Esophagus muscularis mucosa (tissue), 4 donors: ENCODE results near the gene ORC6. TPM values are rescaled to one million over a fixed set of nuclear protein-coding genes. Genes with fewer than 3 reads are reported as not detected.

Experiments used
- DNase-seq: peaks from one replicate; pipeline ENCODE4 v3.0.0-alpha.2; 2017; ENCODE audit errors: extremely low spot score
- H3K27ac ChIP-seq, 4 donors: fragments of 200-600 bp; sonication (generic); replicated peaks in 1 of 4; 1 replicate in 3 of 4; 2 replicates in 1 of 4; pipeline ENCODE4 v1.5.1; 2016 to 2019; ENCODE audit warnings: mild to moderate bottlenecking in 1 of 4
- H3K27me3 ChIP-seq, 4 donors: fragments of 200-600 bp; sonication (generic); one replicate each; pipeline versions ENCODE4 v1.5.1 to v1.6.0; 2016 to 2019
- H3K36me3 ChIP-seq, 4 donors: fragments of 200-600 bp; sonication (generic); one replicate each; pipeline ENCODE4 v1.5.1; 2016 to 2019
- H3K4me1 ChIP-seq, 4 donors: fragments of 200-600 bp; sonication (generic); one replicate each; pipeline ENCODE4 v1.5.1; 2016 to 2019
- H3K4me3 ChIP-seq, 4 donors: fragments of 200-600 bp; sonication (generic); 1 replicate in 2 of 4; 2 replicates in 2 of 4; pipeline ENCODE4 v1.5.1; 2016 to 2019; ENCODE audit warnings: mild to moderate bottlenecking in 4 of 4, moderate library complexity in 1 of 4
- H3K9me3 ChIP-seq, 4 donors: fragments of 200-600 bp; sonication (generic); 1 replicate in 3 of 4; 2 replicates in 1 of 4; pipeline ENCODE4 v1.5.1; 2016 to 2019
- CTCF ChIP-seq, 3 experiments: fragments of 200-600 bp in 2 of 3; fragments of 450-650 bp in 1 of 3; sonication (generic) in 2 of 3; IDR thresholded peaks; one replicate each; pipeline ENCODE4 v1.5.1; 2017 to 2019; ENCODE audit warnings: antibody characterized with exemption in 3 of 3, mild to moderate bottlenecking in 2 of 3, moderate library complexity in 1 of 3
- EP300 ChIP-seq: sonication (generic); formaldehyde crosslinking; IDR thresholded peaks from one replicate; pipeline ENCODE4 v1.6.1; 2017; ENCODE audit warnings: antibody characterized with exemption
- POLR2A ChIP-seq: fragments of 450-650 bp; IDR thresholded peaks from one replicate; pipeline ENCODE4 v1.6.1; 2017; ENCODE audit warnings: antibody characterized with exemption, moderate library complexity, mild to moderate bottlenecking, low read depth
- POLR2AphosphoS5 ChIP-seq, 2 donors: sonication (generic); formaldehyde crosslinking; IDR thresholded peaks; one replicate each; pipeline ENCODE4 v1.6.1; 2017; ENCODE audit warnings: antibody characterized with exemption in 2 of 2
- WGBS: methylation state at CpG from one replicate; pipeline ENCODE4 v1.1.5; 2018; 5-methylcytosine and 5-hydroxymethylcytosine counted together
- intact Hi-C: fragments of 100-400 bp; cut with DNase I; formaldehyde crosslinking; loops from one replicate; pipeline ENCODE4 v1.15.1; 2023
- total RNA-seq, 4 donors: library from RNA; depleted of rRNA; stranded (reverse); fragments of >200 nt; gene quantifications; one replicate each; pipeline versions ENCODE4 v1.1.0 to v1.2.1, GENCODE V29; 2016

ORC6 gene
- total RNA-seq, 4 donors from 2014 or later: 0.32 to 0.99 (median 0.67) TPM

- WGBS: 80% methylated on average over 9 of the region's 9 CpGs
- H3K27ac ChIP-seq: no peak overlapping the region
- peaks cover 38 to 58% (median 53%) of the 10 kb centered on the region in 4 donors for H3K4me1 ChIP-seq
- TF ChIP-seq POLR2AphosphoS5 (IDR thresholded peaks at IDR 0.05) (no peak), EP300 (no peak), CTCF (IDR thresholded peaks at IDR 0.05) (no peak), POLR2A (no peak)
- H3K9me3 ChIP-seq: no peaks in the 10 kb centered on the region
- peak overlapping the region; percentile 75 to 89 (median 80) for H3K4me3 ChIP-seq
- H3K27me3 ChIP-seq: no peaks in the 10 kb centered on the region
- intact Hi-C loops: loop anchor here (5.0 to 10.0 kb wide), 2 partner anchors 107 to 140 kb away; no protein-coding TSS in a partner anchor
- H3K36me3 ChIP-seq: peaks cover 0 to 2% (median 0%) of the 10 kb centered on the region in 4 donors
- no peak for DNase-seq
These were observed 2.0 kb upstream of the ORC6 start for GRCh38 chr16:46687486-46687885.

DNA sequence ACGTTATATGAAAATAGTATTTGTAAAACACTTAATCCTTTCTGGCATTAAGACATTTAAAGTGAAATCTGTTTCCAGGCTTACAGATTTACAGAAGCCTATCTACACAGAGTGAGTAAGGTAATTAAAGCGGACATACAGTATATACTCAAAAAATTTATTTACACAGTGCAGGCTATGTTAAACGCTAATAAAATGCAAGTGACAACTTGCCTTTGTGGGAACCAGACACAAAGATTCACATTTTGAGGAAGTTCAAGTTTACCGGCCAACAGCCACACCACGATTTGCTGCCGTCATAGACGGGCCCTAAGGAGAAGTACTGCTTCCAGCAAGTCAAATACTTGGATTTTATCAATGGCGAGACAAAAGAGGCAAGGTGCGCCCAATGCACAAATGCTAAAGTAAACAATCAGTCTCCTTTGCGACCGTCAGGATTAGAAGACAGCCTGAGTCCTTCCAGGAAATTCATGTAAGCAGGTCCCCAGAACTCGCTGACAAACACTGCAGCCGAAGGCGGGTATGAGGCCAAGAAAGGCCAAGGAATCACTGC, 1.3 kb upstream of the ORC6 start:
- Histone ChIP-seq H3K36me3 (no peaks in the 10 kb centered on the region), H3K27me3 (no peaks in the 10 kb centered on the region), H3K4me3 (peak overlapping the region; percentile 75 to 89 (median 80)), H3K4me1 (peaks cover 38 to 56% (median 47%) of the 10 kb centered on the region in 4 donors), H3K27ac (peak overlapping the region; percentile 87 to 93 (median 90)), H3K9me3 (no peaks in the 10 kb centered on the region)
- 3% methylated on average over 12 of the region's 14 CpGs for WGBS
- no peak for DNase-seq
- no peak for TF ChIP-seq EP300
- no peak for TF ChIP-seq POLR2A
- no peak for TF ChIP-seq POLR2AphosphoS5 (IDR thresholded peaks at IDR 0.05)
- TF ChIP-seq CTCF (IDR thresholded peaks at IDR 0.05): no peak
- intact Hi-C loops: loop anchor here (5.0 to 10.0 kb wide), 2 partner anchors 107 to 139 kb away; no protein-coding TSS in a partner anchor

GRCh38 chr16:46688654-46689364, 650 bp upstream of the ORC6 start, which contains the start of gene VPS35:
Gene VPS35 (minus strand): TSS chr16:46689178. CDS start chr16:46689133, 45 bp downstream.
- 0% methylated on average over 17 of the region's 54 CpGs for WGBS
- TF ChIP-seq POLR2A (peak; percentile 67), POLR2AphosphoS5 (IDR thresholded peaks at IDR 0.05) (peak; percentile 71 to 87), EP300 (no peak), CTCF (IDR thresholded peaks at IDR 0.05) (no peak)
- Histone ChIP-seq H3K27me3 (no peaks in the 10 kb centered on the region), H3K4me3 (peak within 1 kb of the TSS; percentile 75 to 89 (median 80)), H3K36me3 (no peaks in the 10 kb centered on the region), H3K4me1 (peaks cover 36 to 51% (median 41%) of the 10 kb centered on the region in 4 donors), H3K27ac (peak within 1 kb of the TSS; percentile 87 to 93 (median 90)), H3K9me3 (no peaks in the 10 kb centered on the region)
- intact Hi-C loops: loop anchor here (5.0 to 10.0 kb wide), 2 partner anchors 106 to 138 kb away; no protein-coding TSS in a partner anchor
- peak; percentile 100 for DNase-seq

DNA sequence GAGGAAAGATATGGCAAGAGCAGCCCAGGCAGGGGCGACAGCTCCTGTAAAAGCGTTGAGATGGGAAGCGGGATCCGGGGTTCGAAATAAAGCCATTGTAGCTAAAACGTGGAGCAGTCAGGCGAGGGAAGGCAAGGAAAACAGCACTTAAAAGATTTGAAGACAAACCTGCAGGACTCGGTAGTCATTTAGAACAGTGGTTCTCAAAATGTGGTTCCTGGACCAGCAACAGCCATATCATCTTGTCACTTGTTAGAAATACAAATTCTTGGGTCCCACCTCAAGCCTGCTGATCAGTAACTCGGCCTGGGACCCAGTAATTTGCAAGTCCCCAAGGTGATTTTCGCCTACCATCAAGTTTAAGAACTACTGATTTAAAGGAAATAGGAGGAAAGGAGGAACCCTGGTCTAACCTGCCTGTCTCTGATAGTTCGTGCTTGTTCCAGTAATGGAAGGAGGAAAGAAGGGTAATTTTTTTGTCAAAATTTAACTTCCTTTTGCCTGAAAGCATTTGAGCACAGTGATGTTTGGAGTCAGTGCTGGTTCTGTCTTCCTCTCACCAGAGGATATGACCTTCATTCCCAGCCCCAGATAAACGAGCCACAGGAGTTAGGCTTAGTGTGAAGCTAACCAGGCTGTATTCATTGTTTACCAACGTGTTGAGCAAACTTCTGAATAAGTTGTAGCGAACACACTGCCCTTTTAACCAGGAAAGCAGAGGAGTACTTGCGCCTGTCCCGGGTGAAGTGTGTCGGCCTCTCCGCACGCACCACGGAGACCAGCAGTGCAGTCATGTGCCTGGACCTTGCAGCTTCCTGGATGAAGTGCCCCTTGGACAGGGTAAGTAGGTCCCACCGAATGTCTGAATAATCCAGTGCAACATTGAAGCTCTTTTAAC, 1.1 kb downstream of the ORC6 start:
- Histone ChIP-seq H3K9me3 (no peaks in the 10 kb centered on the region), H3K4me3 (peak overlapping the region; percentile 75 to 89 (median 80)), H3K27me3 (no peaks in the 10 kb centered on the region), H3K36me3 (no peaks in the 10 kb centered on the region), H3K4me1 (peaks cover 33 to 40% (median 37%) of the 10 kb centered on the region in 4 donors), H3K27ac (peak overlapping the region in 3 of 4 donors; percentile 87 to 93 (median 92))
- 16% methylated on average over 21 of the region's 21 CpGs for WGBS
- intact Hi-C loops: no loop called here
- DNase-seq: no peak
- TF ChIP-seq POLR2AphosphoS5 (IDR thresholded peaks at IDR 0.05) (no peak), CTCF (IDR thresholded peaks at IDR 0.05) (no peak), EP300 (no peak), POLR2A (no peak)
